GM23338 (cell line): ENCODE results near the gene POPDC2. TPM values are rescaled to one million over a fixed set of nuclear protein-coding genes. Genes with fewer than 3 reads are reported as not detected.

Experiments used
- ATAC-seq: fragments of 200-7000 bp; cut with Tn5 transposase; 3 replicates; pipeline ENCODE4 v1.9.1; 2020
- DNase-seq: peaks from one replicate; pipeline ENCODE4 v3.0.0-alpha.2; 2015; ENCODE audit warnings: low spot score
- H2AFZ ChIP-seq: fragments of 200-600 bp; sonication (generic); 2 replicates; pipeline ENCODE4 v1.8.0; 2016; ENCODE audit warnings: antibody characterized with exemption, mild to moderate bottlenecking, moderate library complexity
- H3F3A ChIP-seq: fragments of 200-600 bp; sonication (generic); replicated peaks from 2 replicates; pipeline ENCODE4 v1.8.0; 2017; ENCODE audit warnings: antibody characterized with exemption, mixed run types, low read depth
- H3K27ac ChIP-seq: fragments of 200-600 bp; sonication (generic); 2 replicates; pipeline ENCODE4 v1.6.1; 2016; ENCODE audit warnings: low read depth
- H3K27me3 ChIP-seq: fragments of 200-600 bp; sonication (generic); 2 replicates; pipeline ENCODE4 v1.8.0; 2016; ENCODE audit warnings: mild to moderate bottlenecking, mixed run types, moderate library complexity; ENCODE audit not compliant: insufficient read depth
- H3K36me3 ChIP-seq: fragments of 200-600 bp; sonication (generic); 2 replicates; pipeline ENCODE4 v1.8.0; 2016; ENCODE audit warnings: mild to moderate bottlenecking; ENCODE audit not compliant: insufficient read depth
- H3K4me1 ChIP-seq: fragments of 200-600 bp; sonication (generic); 2 replicates; pipeline ENCODE4 v1.8.0; 2016; ENCODE audit warnings: mild to moderate bottlenecking, moderate library complexity; ENCODE audit not compliant: insufficient read depth
- H3K4me2 ChIP-seq: fragments of 200-600 bp; sonication (generic); 2 replicates; pipeline ENCODE4 v1.7.1; 2017; ENCODE audit warnings: mixed run types
- H3K4me3 ChIP-seq: fragments of 200-600 bp; sonication (generic); 2 replicates; pipeline ENCODE4 v1.6.1; 2016; ENCODE audit warnings: mixed run types
- H3K79me2 ChIP-seq: fragments of 200-600 bp; sonication (generic); replicated peaks from 2 replicates; pipeline ENCODE4 v1.8.0; 2017; ENCODE audit warnings: mild to moderate bottlenecking; ENCODE audit not compliant: insufficient read depth
- H3K9me2 ChIP-seq: fragments of 200-600 bp; sonication (generic); 2 replicates; pipeline ENCODE4 v1.8.0; 2017; ENCODE audit not compliant: insufficient read depth
- H4K20me1 ChIP-seq: fragments of 200-600 bp; sonication (generic); replicated peaks from 2 replicates; pipeline ENCODE4 v1.8.0; 2017; ENCODE audit warnings: mild to moderate bottlenecking; ENCODE audit not compliant: insufficient read depth
- H3K27ac Mint-ChIP-seq: 2 replicates; pipeline ENCODE4 v1.8.0; 2020; ENCODE audit warnings: inconsistent platforms, mild to moderate bottlenecking, moderate library complexity, mixed read lengths
- H3K27me3 Mint-ChIP-seq: 3 replicates; pipeline ENCODE4 v1.8.0; 2022; ENCODE audit warnings: low read depth, mild to moderate bottlenecking, moderate library complexity, mixed read lengths, inconsistent platforms; ENCODE audit not compliant: insufficient read depth, poor library complexity
- H3K36me3 Mint-ChIP-seq: 3 replicates; pipeline ENCODE4 v1.8.0; 2021; ENCODE audit warnings: low read depth, mild to moderate bottlenecking, inconsistent platforms, moderate library complexity, mixed read lengths
- H3K4me1 Mint-ChIP-seq: 3 replicates; pipeline ENCODE4 v1.8.0; 2020; ENCODE audit warnings: mild to moderate bottlenecking, inconsistent platforms, mixed read lengths
- H3K4me3 Mint-ChIP-seq: 3 replicates; pipeline ENCODE4 v1.8.0; 2021; ENCODE audit warnings: moderate library complexity, mild to moderate bottlenecking, inconsistent platforms, mixed read lengths
- H3K9me3 Mint-ChIP-seq: 3 replicates; pipeline ENCODE4 v1.8.0; 2020; ENCODE audit warnings: moderate library complexity, mild to moderate bottlenecking, inconsistent platforms, mixed read lengths
- CREB1 ChIP-seq: fragments of 250-450 bp; sonication (Bioruptor Pico); IDR thresholded peaks from 2 replicates; pipeline ENCODE4 v1.5.0; 2020; ENCODE audit warnings: low read depth, mild to moderate bottlenecking, moderate library complexity
- EZH2 ChIP-seq: fragments of 200-600 bp; sonication (generic); IDR thresholded peaks from one replicate; pipeline ENCODE4 v1.8.0; 2017; ENCODE audit warnings: antibody characterized with exemption, mild to moderate bottlenecking, low read depth; ENCODE audit not compliant: unreplicated experiment
- EZH2phosphoT487 ChIP-seq: fragments of 200-600 bp; sonication (generic); IDR thresholded peaks from one replicate; pipeline ENCODE4 v1.8.1; 2018; ENCODE audit warnings: antibody characterized with exemption; ENCODE audit not compliant: unreplicated experiment
- NANOG ChIP-seq: IDR thresholded peaks from 2 replicates; pipeline ENCODE4 v1.6.1; 2016; ENCODE audit warnings: antibody characterized with exemption, borderline replicate concordance
- POLR2AphosphoS5 ChIP-seq: IDR thresholded peaks from 2 replicates; pipeline ENCODE4 v1.6.1; 2016; ENCODE audit warnings: antibody characterized with exemption, low read depth
- ZNF114 ChIP-seq: fragments of 250-450 bp; sonication (Bioruptor Pico); IDR thresholded peaks from 2 replicates; pipeline ENCODE4 v1.5.0; 2020; ENCODE audit warnings: mild to moderate bottlenecking, moderate library complexity
- ZNF331 ChIP-seq: fragments of 250-450 bp; sonication (Bioruptor Pico); IDR thresholded peaks from 2 replicates; pipeline ENCODE4 v1.5.0; 2020; ENCODE audit warnings: low read depth, mild to moderate bottlenecking, moderate library complexity
- polyA plus RNA-seq: library from polyadenylated mRNA; unstranded; fragments of >200 nt; fragmentation: Nextera tagmentation; extraction: Ambion mirVana; gene quantifications from 2 replicates; pipeline ENCODE4 v1.2.1, GENCODE V29; 2016
- total RNA-seq: library from RNA; depleted of rRNA; stranded (reverse); fragments of >200 nt; shearing (Covaris generic); gene quantifications from 2 replicates; pipeline ENCODE4 v1.2.3, GENCODE V29; 2014
- TF ChIP-seq, protein P1 (sequence below): fragments of 250-450 bp; sonication (Bioruptor Pico); IDR thresholded peaks from 2 replicates; pipeline ENCODE4 v1.5.0; 2020; ENCODE audit warnings: mild to moderate bottlenecking, moderate library complexity
- TF ChIP-seq, protein P2 (sequence below), 2 experiments: fragments of 200-600 bp in 1 of 2; sonication (generic) in 1 of 2; conservative IDR thresholded peaks; 2 replicates each; pipeline versions ENCODE4 v1.5.1 to v1.6.1; 2016 to 2017; ENCODE audit warnings: antibody characterized with exemption in 2 of 2, low read depth in 2 of 2, mild to moderate bottlenecking in 2 of 2, moderate library complexity in 1 of 2
- TF ChIP-seq, protein P3 (sequence below): IDR thresholded peaks from one replicate; pipeline ENCODE4 v1.6.1; 2018; ENCODE audit warnings: antibody characterized with exemption; ENCODE audit not compliant: unreplicated experiment
- TF ChIP-seq, protein P4 (sequence below): IDR thresholded peaks from 2 replicates; pipeline ENCODE4 v1.6.1; 2016; ENCODE audit warnings: antibody characterized with exemption

The POPDC2 gene
- total and polyA plus RNA-seq, 2 experiments from 2014 or later = 0.36 TPM; not detected in 1

DNA sequence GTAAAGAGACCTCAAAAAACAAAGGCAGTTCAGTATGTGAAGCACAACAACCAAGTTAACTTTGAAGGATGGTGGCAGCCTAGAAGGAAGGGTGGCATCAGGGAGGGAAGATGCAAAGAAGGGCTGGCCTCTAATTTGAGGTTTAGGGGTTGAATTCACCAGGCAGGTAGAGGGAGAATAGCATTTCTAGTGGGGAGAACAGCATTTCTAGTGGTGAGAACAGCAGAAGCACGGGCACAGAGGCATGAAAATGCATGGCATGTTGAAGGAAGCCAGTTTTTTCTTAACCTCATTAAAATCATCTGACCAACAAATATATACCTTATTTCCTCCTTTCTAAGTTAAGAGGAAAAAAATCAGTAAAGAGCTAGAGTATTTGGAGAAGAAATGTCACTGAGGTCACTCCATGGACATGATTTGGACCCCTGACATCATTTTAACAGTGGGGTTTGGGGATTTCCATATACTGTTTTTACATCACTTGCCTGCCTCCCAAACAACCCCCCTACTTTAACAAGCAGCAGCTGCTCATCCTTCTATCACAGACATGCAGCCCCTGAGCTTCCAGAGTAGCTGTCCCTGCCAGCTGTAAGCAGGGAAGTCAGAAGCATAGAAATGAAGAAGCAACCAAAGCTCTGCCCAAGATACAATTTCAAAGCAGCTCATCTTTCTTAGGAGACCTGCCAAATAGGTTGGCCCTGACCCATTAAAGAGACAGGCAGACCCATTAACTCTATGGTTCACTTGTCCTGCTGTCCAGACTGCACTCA, 2.4 kb upstream of the POPDC2 start:
- Histone ChIP-seq H3K27ac (no peak overlapping the region), H3K27me3 (no peaks in the 10 kb centered on the region), H3K9me2 (no peaks in the 10 kb centered on the region), H4K20me1 (no peaks in the 10 kb centered on the region), H2AFZ (no peak overlapping the region), H3F3A (no peaks in the 10 kb centered on the region), H3K4me2 (no peak overlapping the region), H3K79me2 (no peaks in the 10 kb centered on the region), H3K4me1 (no peaks in the 10 kb centered on the region), H3K36me3 (no peaks in the 10 kb centered on the region), H3K4me3 (no peak overlapping the region)
- Mint-ChIP-seq H3K4me3 (no peak overlapping the region), H3K9me3 (no peaks in the 10 kb centered on the region), H3K36me3 (no peaks in the 10 kb centered on the region), H3K27me3 (no peaks in the 10 kb centered on the region), H3K27ac (no peak overlapping the region), H3K4me1 (peaks cover 2% of the 10 kb centered on the region; the same call in 2 of the 3 replicates)
- TF ChIP-seq, protein P1, sequence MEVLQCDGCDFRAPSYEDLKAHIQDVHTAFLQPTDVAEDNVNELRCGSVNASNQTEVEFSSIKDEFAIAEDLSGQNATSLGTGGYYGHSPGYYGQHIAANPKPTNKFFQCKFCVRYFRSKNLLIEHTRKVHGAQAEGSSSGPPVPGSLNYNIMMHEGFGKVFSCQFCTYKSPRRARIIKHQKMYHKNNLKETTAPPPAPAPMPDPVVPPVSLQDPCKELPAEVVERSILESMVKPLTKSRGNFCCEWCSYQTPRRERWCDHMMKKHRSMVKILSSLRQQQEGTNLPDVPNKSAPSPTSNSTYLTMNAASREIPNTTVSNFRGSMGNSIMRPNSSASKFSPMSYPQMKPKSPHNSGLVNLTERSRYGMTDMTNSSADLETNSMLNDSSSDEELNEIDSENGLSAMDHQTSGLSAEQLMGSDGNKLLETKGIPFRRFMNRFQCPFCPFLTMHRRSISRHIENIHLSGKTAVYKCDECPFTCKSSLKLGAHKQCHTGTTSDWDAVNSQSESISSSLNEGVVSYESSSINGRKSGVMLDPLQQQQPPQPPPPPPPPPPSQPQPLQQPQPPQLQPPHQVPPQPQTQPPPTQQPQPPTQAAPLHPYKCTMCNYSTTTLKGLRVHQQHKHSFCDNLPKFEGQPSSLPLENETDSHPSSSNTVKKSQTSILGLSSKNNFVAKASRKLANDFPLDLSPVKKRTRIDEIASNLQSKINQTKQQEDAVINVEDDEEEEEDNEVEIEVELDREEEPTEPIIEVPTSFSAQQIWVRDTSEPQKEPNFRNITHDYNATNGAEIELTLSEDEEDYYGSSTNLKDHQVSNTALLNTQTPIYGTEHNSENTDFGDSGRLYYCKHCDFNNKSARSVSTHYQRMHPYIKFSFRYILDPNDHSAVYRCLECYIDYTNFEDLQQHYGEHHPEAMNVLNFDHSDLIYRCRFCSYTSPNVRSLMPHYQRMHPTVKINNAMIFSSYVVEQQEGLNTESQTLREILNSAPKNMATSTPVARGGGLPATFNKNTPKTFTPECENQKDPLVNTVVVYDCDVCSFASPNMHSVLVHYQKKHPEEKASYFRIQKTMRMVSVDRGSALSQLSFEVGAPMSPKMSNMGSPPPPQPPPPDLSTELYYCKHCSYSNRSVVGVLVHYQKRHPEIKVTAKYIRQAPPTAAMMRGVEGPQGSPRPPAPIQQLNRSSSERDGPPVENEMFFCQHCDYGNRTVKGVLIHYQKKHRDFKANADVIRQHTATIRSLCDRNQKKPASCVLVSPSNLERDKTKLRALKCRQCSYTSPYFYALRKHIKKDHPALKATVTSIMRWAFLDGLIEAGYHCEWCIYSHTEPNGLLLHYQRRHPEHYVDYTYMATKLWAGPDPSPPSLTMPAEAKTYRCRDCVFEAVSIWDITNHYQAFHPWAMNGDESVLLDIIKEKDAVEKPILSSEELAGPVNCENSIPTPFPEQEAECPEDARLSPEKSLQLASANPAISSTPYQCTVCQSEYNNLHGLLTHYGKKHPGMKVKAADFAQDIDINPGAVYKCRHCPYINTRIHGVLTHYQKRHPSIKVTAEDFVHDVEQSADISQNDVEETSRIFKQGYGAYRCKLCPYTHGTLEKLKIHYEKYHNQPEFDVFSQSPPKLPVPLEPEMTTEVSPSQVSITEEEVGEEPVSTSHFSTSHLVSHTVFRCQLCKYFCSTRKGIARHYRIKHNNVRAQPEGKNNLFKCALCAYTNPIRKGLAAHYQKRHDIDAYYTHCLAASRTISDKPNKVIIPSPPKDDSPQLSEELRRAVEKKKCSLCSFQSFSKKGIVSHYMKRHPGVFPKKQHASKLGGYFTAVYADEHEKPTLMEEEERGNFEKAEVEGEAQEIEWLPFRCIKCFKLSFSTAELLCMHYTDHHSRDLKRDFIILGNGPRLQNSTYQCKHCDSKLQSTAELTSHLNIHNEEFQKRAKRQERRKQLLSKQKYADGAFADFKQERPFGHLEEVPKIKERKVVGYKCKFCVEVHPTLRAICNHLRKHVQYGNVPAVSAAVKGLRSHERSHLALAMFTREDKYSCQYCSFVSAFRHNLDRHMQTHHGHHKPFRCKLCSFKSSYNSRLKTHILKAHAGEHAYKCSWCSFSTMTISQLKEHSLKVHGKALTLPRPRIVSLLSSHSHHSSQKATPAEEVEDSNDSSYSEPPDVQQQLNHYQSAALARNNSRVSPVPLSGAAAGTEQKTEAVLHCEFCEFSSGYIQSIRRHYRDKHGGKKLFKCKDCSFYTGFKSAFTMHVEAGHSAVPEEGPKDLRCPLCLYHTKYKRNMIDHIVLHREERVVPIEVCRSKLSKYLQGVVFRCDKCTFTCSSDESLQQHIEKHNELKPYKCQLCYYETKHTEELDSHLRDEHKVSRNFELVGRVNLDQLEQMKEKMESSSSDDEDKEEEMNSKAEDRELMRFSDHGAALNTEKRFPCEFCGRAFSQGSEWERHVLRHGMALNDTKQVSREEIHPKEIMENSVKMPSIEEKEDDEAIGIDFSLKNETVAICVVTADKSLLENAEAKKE (CRISPR knock-in tag) = no peak
- TF ChIP-seq, protein P2, sequence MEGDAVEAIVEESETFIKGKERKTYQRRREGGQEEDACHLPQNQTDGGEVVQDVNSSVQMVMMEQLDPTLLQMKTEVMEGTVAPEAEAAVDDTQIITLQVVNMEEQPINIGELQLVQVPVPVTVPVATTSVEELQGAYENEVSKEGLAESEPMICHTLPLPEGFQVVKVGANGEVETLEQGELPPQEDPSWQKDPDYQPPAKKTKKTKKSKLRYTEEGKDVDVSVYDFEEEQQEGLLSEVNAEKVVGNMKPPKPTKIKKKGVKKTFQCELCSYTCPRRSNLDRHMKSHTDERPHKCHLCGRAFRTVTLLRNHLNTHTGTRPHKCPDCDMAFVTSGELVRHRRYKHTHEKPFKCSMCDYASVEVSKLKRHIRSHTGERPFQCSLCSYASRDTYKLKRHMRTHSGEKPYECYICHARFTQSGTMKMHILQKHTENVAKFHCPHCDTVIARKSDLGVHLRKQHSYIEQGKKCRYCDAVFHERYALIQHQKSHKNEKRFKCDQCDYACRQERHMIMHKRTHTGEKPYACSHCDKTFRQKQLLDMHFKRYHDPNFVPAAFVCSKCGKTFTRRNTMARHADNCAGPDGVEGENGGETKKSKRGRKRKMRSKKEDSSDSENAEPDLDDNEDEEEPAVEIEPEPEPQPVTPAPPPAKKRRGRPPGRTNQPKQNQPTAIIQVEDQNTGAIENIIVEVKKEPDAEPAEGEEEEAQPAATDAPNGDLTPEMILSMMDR (conservative IDR thresholded peaks at IDR 0.05; ENCODE audit: low read depth in 2 of 2) = no peak
- TF ChIP-seq EZH2phosphoT487 (no peak), ZNF114 (CRISPR knock-in tag) (no peak), CREB1 (CRISPR knock-in tag) (no peak), ZNF331 (CRISPR knock-in tag) (no peak), NANOG (no peak), POLR2AphosphoS5 (no peak), EZH2 (no peak)
- TF ChIP-seq, protein P3, sequence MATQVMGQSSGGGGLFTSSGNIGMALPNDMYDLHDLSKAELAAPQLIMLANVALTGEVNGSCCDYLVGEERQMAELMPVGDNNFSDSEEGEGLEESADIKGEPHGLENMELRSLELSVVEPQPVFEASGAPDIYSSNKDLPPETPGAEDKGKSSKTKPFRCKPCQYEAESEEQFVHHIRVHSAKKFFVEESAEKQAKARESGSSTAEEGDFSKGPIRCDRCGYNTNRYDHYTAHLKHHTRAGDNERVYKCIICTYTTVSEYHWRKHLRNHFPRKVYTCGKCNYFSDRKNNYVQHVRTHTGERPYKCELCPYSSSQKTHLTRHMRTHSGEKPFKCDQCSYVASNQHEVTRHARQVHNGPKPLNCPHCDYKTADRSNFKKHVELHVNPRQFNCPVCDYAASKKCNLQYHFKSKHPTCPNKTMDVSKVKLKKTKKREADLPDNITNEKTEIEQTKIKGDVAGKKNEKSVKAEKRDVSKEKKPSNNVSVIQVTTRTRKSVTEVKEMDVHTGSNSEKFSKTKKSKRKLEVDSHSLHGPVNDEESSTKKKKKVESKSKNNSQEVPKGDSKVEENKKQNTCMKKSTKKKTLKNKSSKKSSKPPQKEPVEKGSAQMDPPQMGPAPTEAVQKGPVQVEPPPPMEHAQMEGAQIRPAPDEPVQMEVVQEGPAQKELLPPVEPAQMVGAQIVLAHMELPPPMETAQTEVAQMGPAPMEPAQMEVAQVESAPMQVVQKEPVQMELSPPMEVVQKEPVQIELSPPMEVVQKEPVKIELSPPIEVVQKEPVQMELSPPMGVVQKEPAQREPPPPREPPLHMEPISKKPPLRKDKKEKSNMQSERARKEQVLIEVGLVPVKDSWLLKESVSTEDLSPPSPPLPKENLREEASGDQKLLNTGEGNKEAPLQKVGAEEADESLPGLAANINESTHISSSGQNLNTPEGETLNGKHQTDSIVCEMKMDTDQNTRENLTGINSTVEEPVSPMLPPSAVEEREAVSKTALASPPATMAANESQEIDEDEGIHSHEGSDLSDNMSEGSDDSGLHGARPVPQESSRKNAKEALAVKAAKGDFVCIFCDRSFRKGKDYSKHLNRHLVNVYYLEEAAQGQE = no peak
- TF ChIP-seq, protein P4, sequence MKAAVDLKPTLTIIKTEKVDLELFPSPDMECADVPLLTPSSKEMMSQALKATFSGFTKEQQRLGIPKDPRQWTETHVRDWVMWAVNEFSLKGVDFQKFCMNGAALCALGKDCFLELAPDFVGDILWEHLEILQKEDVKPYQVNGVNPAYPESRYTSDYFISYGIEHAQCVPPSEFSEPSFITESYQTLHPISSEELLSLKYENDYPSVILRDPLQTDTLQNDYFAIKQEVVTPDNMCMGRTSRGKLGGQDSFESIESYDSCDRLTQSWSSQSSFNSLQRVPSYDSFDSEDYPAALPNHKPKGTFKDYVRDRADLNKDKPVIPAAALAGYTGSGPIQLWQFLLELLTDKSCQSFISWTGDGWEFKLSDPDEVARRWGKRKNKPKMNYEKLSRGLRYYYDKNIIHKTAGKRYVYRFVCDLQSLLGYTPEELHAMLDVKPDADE = no peak
- ATAC-seq = no peak
- DNase-seq = no peak
